Liver (tissue), 2 donors: ENCODE results near the gene ADA.

Source experiments
- CTCF ChIP-seq: fragments of 150-350 bp; IDR thresholded peaks from 2 replicates; pipeline ENCODE4 v1.5.1; 2017; ENCODE audit warnings: improper control_type of control experiment, low read depth, low read length; ENCODE audit not compliant: missing input control
- FOXA1 ChIP-seq: IDR thresholded peaks from 2 replicates; pipeline ENCODE4 v1.6.1; 2016; ENCODE audit warnings: antibody characterized with exemption
- donor health status: healthy.

- TF ChIP-seq CTCF (no peak), FOXA1 (no peak)
Measured at GRCh38 chr20:44657875-44658274, 6.4 kb upstream of the ADA start.
